ENCODE measurements around the gene APEH.

APEH gene

DNA sequence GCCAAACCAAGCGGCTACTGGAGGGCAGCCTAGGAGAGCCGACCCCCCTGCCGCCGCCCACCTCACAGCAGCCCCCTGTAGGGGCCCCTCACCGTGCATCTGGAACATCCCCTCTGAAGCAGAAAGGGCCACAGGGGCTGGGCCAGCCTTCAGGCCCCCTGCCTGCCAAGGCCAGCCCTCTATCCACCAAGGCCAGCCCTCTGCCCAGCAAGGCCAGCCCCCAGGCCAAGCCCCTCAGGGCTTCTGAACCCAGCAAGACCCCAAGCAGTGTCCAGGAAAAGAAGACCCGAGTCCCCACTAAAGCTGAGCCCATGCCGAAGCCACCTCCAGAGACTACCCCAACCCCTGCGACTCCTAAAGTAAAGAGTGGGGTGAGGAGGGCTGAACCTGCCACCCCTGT is 23.5 kb upstream of the APEH start:
- DNase-seq (ENCODE audit: low read depth in 2 of 2): no peak

GRCh38 chr3:49652218-49652902 is 21.8 kb upstream of the APEH start:
- DNase-seq (ENCODE audit: low read depth in 2 of 2): no peak

GRCh38 chr3:49652903-49653415 is 21.2 kb upstream of the APEH start:
- DNase-seq (ENCODE audit: low read depth in 2 of 2): no peak

GRCh38 chr3:49653621-49654020 is 20.5 kb upstream of the APEH start:
- no peak for DNase-seq (ENCODE audit: low read depth in 2 of 2)

DNA sequence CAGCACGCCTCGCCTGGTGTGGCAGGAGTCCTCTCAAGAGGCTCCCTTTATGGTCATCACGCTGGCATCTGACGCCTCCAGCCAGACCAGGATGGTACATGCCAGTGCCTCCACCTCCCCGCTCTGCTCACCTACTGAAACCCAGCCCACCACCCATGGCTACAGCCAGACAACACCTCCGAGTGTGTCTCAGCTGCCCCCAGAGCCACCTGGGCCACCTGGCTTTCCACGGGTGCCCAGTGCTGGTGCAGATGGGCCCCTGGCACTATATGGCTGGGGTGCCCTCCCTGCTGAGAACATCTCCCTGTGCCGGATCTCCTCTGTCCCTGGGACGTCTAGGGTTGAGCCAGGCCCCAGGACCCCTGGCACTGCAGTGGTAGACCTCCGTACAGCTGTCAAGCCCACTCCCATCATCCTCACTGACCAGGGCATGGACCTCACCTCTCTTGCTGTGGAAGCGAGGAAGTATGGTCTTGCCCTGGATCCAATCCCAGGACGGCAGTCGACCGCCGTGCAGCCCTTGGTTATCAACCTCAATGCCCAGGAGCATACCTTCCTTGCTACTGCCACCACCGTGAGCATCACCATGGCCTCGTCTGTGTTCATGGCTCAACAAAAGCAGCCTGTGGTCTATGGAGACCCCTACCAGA is 19.9 kb upstream of the APEH start:
- no peak for DNase-seq (ENCODE audit: low read depth in 2 of 2)

DNA sequence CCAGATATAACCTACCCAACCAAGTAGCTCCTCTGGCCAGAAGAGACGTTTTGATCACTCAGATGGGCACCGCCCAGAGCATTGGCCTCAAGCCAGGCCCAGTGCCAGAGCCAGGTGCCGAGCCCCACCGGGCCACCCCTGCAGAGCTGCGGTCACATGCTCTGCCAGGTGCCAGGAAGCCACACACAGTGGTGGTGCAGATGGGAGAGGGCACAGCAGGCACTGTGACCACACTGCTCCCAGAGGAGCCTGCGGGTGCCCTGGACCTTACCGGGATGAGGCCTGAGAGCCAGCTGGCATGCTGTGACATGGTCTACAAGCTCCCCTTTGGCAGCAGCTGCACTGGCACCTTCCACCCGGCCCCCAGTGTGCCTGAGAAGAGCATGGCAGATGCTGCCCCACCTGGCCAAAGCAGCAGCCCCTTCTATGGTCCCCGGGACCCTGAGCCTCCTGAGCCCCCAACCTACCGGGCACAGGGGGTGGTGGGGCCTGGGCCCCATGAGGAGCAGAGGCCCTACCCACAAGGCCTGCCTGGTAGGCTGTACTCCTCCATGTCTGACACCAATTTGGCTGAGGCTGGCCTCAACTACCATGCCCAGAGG is 19.1 kb upstream of the APEH start:
- no peak for DNase-seq (ENCODE audit: low read depth in 2 of 2)

GRCh38 chr3:49655731-49656285 is 18.3 kb upstream of the APEH start:
- no peak for DNase-seq (ENCODE audit: low read depth in 2 of 2)

DNA sequence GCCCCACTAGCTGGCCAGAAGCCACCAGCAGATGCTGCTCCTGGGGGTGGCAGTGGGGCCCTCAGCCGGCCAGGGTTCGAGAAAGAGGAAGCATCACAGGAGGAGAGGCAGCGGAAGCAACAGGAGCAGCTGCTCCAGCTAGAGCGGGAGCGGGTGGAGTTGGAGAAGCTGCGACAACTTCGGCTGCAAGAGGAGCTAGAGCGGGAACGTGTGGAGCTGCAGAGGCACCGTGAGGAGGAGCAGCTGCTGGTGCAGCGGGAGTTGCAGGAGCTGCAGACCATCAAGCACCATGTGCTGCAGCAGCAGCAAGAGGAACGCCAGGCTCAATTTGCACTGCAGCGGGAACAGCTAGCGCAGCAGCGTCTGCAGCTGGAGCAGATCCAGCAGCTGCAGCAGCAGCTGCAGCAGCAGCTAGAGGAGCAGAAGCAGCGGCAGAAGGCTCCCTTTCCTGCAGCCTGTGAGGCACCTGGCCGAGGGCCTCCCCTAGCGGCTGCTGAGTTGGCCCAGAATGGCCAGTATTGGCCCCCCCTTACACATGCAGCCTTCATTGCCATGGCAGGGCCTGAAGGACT is 17.5 kb upstream of the APEH start:
- no peak for DNase-seq (ENCODE audit: low read depth in 2 of 2)

GRCh38 chr3:49657208-49657915 is 16.8 kb upstream of the APEH start:
- no peak for DNase-seq (ENCODE audit: low read depth in 2 of 2)

DNA sequence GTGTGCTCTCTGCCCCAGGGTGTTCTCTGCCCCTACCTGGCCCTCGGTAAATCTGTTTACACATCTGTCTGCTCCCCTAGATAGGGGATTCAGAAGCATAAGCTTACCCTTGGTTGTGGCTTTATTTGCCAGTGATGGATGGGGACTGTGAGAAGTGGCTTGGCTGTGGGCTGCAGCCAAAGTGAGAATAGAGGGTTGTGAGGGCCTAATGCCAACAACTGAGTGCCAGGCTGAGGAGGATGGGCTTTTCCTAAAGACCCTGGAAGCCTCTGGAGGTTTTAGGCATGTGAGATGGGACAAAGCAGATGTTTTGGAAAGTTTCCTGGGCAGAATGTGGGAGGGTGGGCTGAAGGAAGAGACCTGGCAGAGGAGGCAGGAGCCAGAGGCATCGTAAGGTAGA is 15.4 kb upstream of the APEH start:
- DNase-seq (ENCODE audit: low read depth in 2 of 2): no peak

- no peak for DNase-seq (ENCODE audit: low read depth in 2 of 2)
Observed at GRCh38 chr3:49659756-49660155, 14.4 kb upstream of the APEH start.

- DNase-seq (ENCODE audit: low read depth in 2 of 2): no peak
Observed at GRCh38 chr3:49661281-49661680, 12.9 kb upstream of the APEH start.

- DNase-seq (ENCODE audit: low read depth in 2 of 2): no peak
Observed at GRCh38 chr3:49662021-49662420, 12.1 kb upstream of the APEH start.

DNA sequence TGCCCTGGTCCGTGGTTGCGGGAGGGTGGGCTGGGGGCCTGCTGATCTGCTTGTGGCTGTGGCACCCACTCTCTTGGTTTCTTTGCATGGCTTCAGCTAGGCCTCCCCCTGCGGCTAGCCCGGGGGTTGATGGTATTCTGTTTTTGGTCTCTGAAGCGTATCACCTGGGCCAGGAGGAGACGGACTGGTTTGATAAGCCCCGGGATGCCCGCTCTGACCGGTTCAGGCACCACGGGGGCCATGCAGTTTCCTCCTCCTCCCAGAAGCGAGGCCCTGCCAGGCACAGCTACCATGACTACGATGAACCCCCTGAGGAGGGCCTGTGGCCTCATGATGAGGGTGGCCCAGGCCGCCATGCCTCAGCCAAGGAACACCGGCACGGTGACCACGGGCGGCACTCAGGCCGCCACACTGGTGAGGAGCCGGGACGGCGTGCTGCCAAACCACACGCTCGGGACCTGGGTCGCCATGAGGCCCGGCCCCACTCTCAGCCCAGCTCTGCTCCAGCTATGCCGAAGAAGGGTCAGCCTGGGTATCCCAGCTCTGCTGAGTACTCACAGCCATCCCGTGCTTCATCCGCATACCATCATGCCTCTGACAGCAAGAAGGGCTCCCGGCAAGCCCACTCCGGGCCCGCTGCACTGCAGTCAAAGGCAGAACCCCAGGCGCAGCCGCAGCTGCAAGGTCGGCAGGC is 11.3 kb upstream of the APEH start:
- no peak for DNase-seq (ENCODE audit: low read depth in 2 of 2)

DNA sequence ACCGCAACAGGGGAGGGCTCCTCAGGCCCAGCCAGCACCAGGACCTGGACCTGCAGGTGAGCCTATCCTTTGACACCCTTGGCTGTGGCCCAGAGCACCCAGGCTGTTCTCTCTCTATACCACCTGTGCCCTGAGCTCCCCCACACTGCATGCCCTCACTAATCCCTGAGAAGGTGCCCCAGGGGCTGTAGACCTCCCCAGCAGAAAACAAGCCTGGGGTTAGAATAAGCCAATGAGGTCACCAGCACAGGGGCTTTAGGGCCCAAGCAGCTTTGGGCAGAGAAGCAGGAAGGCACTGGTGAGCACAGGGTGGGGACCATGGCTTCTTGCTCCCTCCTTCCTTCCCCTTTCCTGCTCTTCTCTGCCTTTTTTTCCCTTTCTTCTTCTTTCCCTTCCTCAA is 10.3 kb upstream of the APEH start:
- DNase-seq (ENCODE audit: low read depth in 2 of 2): no peak

DNA sequence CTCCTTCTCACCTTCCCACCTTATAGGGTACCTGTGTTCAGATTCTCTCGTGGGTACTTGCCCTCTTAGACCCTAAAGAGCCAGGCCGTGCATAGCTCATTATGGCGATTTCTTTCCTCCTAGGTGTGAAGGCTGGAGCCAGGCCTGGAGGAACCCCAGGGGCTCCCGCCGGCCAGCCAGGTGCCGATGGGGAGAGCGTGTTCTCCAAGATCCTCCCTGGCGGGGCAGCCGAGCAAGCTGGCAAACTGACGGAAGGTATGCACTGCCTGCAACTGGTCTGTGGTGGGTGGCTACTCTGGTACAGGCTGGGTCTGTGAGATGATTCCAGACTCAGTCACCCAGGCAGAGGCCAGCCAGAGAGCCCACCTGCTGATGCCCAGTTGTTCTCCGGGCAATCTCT is 9.9 kb upstream of the APEH start:
- DNase-seq (ENCODE audit: low read depth in 2 of 2): no peak

- no peak for DNase-seq (ENCODE audit: low read depth in 2 of 2)
Observed at GRCh38 chr3:49665822-49666519, 8.2 kb upstream of the APEH start.

DNA sequence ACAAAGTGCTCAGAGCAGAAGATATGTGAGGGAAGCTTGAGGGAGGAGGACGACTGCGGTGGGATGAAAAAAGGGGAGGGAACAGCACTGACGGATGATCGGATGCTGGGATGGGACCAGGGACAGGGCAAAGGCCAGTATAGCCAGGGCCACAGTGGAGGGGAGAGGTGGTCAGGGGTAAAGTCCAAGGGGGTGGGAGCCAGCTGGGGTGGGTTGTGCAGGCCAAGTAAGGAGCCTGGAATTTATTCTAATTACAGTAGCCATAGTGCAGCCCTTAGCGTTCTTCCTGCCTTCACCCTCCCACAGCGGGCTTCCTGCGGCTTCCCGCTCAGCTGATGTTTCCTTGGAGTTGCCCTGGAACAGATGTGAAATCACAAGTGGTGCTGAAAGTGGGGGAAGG is 7.6 kb upstream of the APEH start:
- no peak for DNase-seq (ENCODE audit: low read depth in 2 of 2)

- no peak for DNase-seq (ENCODE audit: low read depth in 2 of 2)
Observed at GRCh38 chr3:49667701-49668413, 6.3 kb upstream of the APEH start.

GRCh38 chr3:49668414-49668797 is 5.7 kb upstream of the APEH start:
- DNase-seq (ENCODE audit: low read depth in 2 of 2): no peak

Measured in fibroblast of skin of left biceps (primary cell).